Measurements from ENCODE around the gene CRYBA1. TPM values are rescaled to one million over a fixed set of nuclear protein-coding genes. Genes with fewer than 3 reads are reported as not detected.

Gene CRYBA1
- polyA plus RNA-seq, 1 donor (not counting 4 experiments of a cell fraction or from before 2014, with no cell fraction given) = not detected

DNA sequence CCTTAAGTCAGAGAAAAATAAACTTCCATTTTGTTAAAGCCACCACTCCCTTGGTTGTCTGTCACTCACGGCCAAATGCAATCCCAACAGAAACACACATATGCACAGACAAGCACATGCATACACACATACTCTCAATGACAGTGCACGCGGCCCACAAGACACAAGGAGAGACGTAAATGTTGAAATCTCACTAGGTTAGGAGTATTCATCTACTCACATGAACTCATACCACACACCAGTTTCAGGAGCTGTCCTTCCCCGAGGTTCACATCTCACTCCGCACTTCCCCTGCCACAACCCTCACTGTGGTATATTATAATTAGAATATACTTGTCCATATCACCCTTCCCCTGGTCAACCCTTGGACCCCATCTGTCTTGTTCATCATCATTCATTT lies 30.5 kb upstream of the CRYBA1 start:
- Histone ChIP-seq H2AFZ (ENCODE audit: control insufficient read depth, low read length) (no peak overlapping the region), H4K20me1 (ENCODE audit: control insufficient read depth, extremely low read depth, insufficient read depth, low read length) (no peaks in the 10 kb centered on the region), H3K9me3 (ENCODE audit: control insufficient read depth, low read depth, low read length) (no peaks in the 10 kb centered on the region), H3K79me2 (ENCODE audit: control insufficient read depth, insufficient read depth, low read length) (no peaks in the 10 kb centered on the region), H3K9me1 (ENCODE audit: control insufficient read depth, extremely low read depth, insufficient read depth, low read length) (no peaks in the 10 kb centered on the region), H3K27me3 (ENCODE audit: control insufficient read depth, extremely low read depth, insufficient read depth, low read length) (no peaks in the 10 kb centered on the region), H3K27ac (ENCODE audit: control insufficient read depth, insufficient read depth, low read length) (peak overlapping the region; percentile 67), H3K4me1 (ENCODE audit: control insufficient read depth, extremely low read depth, insufficient read depth, low read length) (peaks cover 53% of the 10 kb centered on the region), H3K4me3 (ENCODE audit: control insufficient read depth in 2 of 3, extremely low read depth in 1 of 3, insufficient read depth in 2 of 3, low read depth in 1 of 3, low read length in 3 of 3) (no peak overlapping the region), H3K36me3 (ENCODE audit: control insufficient read depth in 2 of 2, extremely low read depth in 1 of 2, insufficient read depth in 2 of 2, low read length in 2 of 2) (no peaks in the 10 kb centered on the region), H3K9ac (ENCODE audit: control insufficient read depth, extremely low read depth, insufficient read depth, low read length) (no peak overlapping the region), H3K4me2 (ENCODE audit: control insufficient read depth, extremely low read depth, insufficient read depth, low read depth, low read length) (peak overlapping the region; percentile 82)
- DNase-seq (ENCODE audit: low read depth, low spot score) (no peak), FAIRE-seq (peak; percentile 13)
- dilution Hi-C loops (cut with MboI; ENCODE audit: extremely low pct_ligation_motif_present, low sequenced_read_pairs) = no loop called here
- TF ChIP-seq, protein P1, sequence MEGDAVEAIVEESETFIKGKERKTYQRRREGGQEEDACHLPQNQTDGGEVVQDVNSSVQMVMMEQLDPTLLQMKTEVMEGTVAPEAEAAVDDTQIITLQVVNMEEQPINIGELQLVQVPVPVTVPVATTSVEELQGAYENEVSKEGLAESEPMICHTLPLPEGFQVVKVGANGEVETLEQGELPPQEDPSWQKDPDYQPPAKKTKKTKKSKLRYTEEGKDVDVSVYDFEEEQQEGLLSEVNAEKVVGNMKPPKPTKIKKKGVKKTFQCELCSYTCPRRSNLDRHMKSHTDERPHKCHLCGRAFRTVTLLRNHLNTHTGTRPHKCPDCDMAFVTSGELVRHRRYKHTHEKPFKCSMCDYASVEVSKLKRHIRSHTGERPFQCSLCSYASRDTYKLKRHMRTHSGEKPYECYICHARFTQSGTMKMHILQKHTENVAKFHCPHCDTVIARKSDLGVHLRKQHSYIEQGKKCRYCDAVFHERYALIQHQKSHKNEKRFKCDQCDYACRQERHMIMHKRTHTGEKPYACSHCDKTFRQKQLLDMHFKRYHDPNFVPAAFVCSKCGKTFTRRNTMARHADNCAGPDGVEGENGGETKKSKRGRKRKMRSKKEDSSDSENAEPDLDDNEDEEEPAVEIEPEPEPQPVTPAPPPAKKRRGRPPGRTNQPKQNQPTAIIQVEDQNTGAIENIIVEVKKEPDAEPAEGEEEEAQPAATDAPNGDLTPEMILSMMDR (optimal IDR thresholded peaks at IDR 0.05 in 1 of 3, IDR thresholded peaks at IDR 0.05 in 1 of 3, conservative IDR thresholded peaks at IDR 0.05 in 1 of 3; ENCODE audit: extremely low read depth in 1 of 3, insufficient read depth in 2 of 3, low read length in 3 of 3) = no peak
- TF ChIP-seq EZH2 (IDR thresholded peaks at IDR 0.05; ENCODE audit: low read length) = no peak

DNA sequence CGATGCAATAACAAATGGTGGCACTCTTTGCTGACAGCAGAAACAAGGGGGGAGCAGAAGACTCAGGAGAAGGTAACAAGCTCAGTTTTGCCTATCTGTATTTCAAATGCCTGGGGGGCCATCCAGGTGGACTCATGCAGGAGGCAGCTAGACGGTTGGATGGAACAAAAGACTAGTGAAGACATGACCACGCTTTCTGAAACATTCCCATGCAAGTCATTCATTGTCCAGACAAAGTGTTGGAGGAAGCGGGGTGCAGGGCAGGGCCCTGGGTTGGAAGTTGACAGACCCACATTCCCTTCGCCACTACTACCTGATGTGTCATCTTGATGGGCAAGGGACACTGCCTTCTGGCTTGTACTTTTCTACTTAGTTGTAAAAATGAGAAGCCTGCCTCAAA lies 29.8 kb upstream of the CRYBA1 start:
- H3K79me2 ChIP-seq (ENCODE audit: control insufficient read depth, insufficient read depth, low read length) = no peaks in the 10 kb centered on the region
- dilution Hi-C loops (cut with MboI; ENCODE audit: extremely low pct_ligation_motif_present, low sequenced_read_pairs) = no loop called here
- peak overlapping the region; percentile 67 for H3K27ac ChIP-seq (ENCODE audit: control insufficient read depth, insufficient read depth, low read length)
- no peaks in the 10 kb centered on the region for H4K20me1 ChIP-seq (ENCODE audit: control insufficient read depth, extremely low read depth, insufficient read depth, low read length)
- H3K9me3 ChIP-seq (ENCODE audit: control insufficient read depth, low read depth, low read length) = no peaks in the 10 kb centered on the region
- H3K9ac ChIP-seq (ENCODE audit: control insufficient read depth, extremely low read depth, insufficient read depth, low read length) = peak overlapping the region; percentile 4
- TF ChIP-seq, protein P1 (optimal IDR thresholded peaks at IDR 0.05 in 1 of 3, IDR thresholded peaks at IDR 0.05 in 1 of 3, conservative IDR thresholded peaks at IDR 0.05 in 1 of 3; ENCODE audit: extremely low read depth in 1 of 3, insufficient read depth in 2 of 3, low read length in 3 of 3) = no peak
- TF ChIP-seq EZH2 (IDR thresholded peaks at IDR 0.05; ENCODE audit: low read length) = no peak
- H3K4me3 ChIP-seq (ENCODE audit: control insufficient read depth in 2 of 3, extremely low read depth in 1 of 3, insufficient read depth in 2 of 3, low read depth in 1 of 3, low read length in 3 of 3) = peak overlapping the region in 2 of 3 experiments; percentile 9 to 19
- H3K4me2 ChIP-seq (ENCODE audit: control insufficient read depth, extremely low read depth, insufficient read depth, low read depth, low read length) = peak overlapping the region; percentile 82
- no peak overlapping the region for H2AFZ ChIP-seq (ENCODE audit: control insufficient read depth, low read length)
- no peaks in the 10 kb centered on the region for H3K9me1 ChIP-seq (ENCODE audit: control insufficient read depth, extremely low read depth, insufficient read depth, low read length)
- H3K36me3 ChIP-seq (ENCODE audit: control insufficient read depth in 2 of 2, extremely low read depth in 1 of 2, insufficient read depth in 2 of 2, low read length in 2 of 2) = no peaks in the 10 kb centered on the region
- FAIRE-seq (peak; percentile 85), DNase-seq (ENCODE audit: low read depth, low spot score) (peak; percentile 69)
- H3K4me1 ChIP-seq (ENCODE audit: control insufficient read depth, extremely low read depth, insufficient read depth, low read length) = peaks cover 53% of the 10 kb centered on the region
- H3K27me3 ChIP-seq (ENCODE audit: control insufficient read depth, extremely low read depth, insufficient read depth, low read length) = no peaks in the 10 kb centered on the region

All from keratinocyte (primary cell).